Measurements from ENCODE around the gene SPDYE4.

SPDYE4 gene

GRCh38 chr17:8718001-8718563 lies 40.3 kb downstream of the SPDYE4 start:
- TF ChIP-seq CSDC2 (CRISPR knock-in tag; IDR thresholded peaks at IDR 0.05) = no peak
- TF ChIP-seq TSHZ2 (CRISPR knock-in tag; IDR thresholded peaks at IDR 0.05) = no peak
- TF ChIP-seq ZNF70 (CRISPR knock-in tag; IDR thresholded peaks at IDR 0.05) = no peak
- TF ChIP-seq GLIS3 (CRISPR knock-in tag; IDR thresholded peaks at IDR 0.05) = no peak
- TF ChIP-seq BACH2 (CRISPR knock-in tag; IDR thresholded peaks at IDR 0.05; ENCODE audit: borderline replicate concordance) = no peak
- no peak for TF ChIP-seq PATZ1 (CRISPR knock-in tag; IDR thresholded peaks at IDR 0.05; ENCODE audit: borderline replicate concordance)
- no peak for ATAC-seq

- TF ChIP-seq RARB (CRISPR knock-in tag; IDR thresholded peaks at IDR 0.05) = no peak
- no peak for TF ChIP-seq CSRNP3 (CRISPR knock-in tag; IDR thresholded peaks at IDR 0.05)
- TF ChIP-seq ZNF565 (CRISPR knock-in tag; conservative IDR thresholded peaks at IDR 0.05; ENCODE audit: low read depth) = no peak
Measured at GRCh38 chr17:8713878-8714277, 44.5 kb downstream of the SPDYE4 start.

GRCh38 chr17:8713315-8713714 lies 45.0 kb downstream of the SPDYE4 start:
- TF ChIP-seq SNAI2 (CRISPR knock-in tag; IDR thresholded peaks at IDR 0.05) (peak; percentile 75; the same call in 1 of the 2 replicates), CREB5 (CRISPR knock-in tag; IDR thresholded peaks at IDR 0.05; ENCODE audit: low read depth) (no peak), ZFP30 (CRISPR knock-in tag; IDR thresholded peaks at IDR 0.05) (no peak), ZC3H10 (CRISPR knock-in tag; IDR thresholded peaks at IDR 0.05) (peak; percentile 75; the same call in 1 of the 2 replicates), ISL1 (CRISPR knock-in tag; IDR thresholded peaks at IDR 0.05) (peak; percentile 89), POU6F1 (CRISPR knock-in tag; IDR thresholded peaks at IDR 0.05; ENCODE audit: borderline replicate concordance, low read depth) (no peak), TCF4 (CRISPR knock-in tag; IDR thresholded peaks at IDR 0.05; ENCODE audit: borderline replicate concordance) (peak; percentile 34; the same call in 1 of the 2 replicates), PPARA (CRISPR knock-in tag; IDR thresholded peaks at IDR 0.05; ENCODE audit: borderline replicate concordance) (no peak), TOX (CRISPR knock-in tag; IDR thresholded peaks at IDR 0.05; ENCODE audit: borderline replicate concordance) (no peak)
- no peak for ATAC-seq

More at GRCh38 chr17:8713878-8714277, 44.5 kb downstream of the SPDYE4 start:
- ATAC-seq = no peak

GRCh38 chr17:8712698-8713097 lies 45.6 kb downstream of the SPDYE4 start:
- no peak for ATAC-seq
- TF ChIP-seq POU6F1 (CRISPR knock-in tag; IDR thresholded peaks at IDR 0.05; ENCODE audit: borderline replicate concordance, low read depth) = no peak
- no peak for TF ChIP-seq ISL1 (CRISPR knock-in tag; IDR thresholded peaks at IDR 0.05)
- TF ChIP-seq CSRNP3 (CRISPR knock-in tag; IDR thresholded peaks at IDR 0.05) = no peak
- no peak for TF ChIP-seq ZNF70 (CRISPR knock-in tag; IDR thresholded peaks at IDR 0.05)
- TF ChIP-seq TSHZ2 (CRISPR knock-in tag; IDR thresholded peaks at IDR 0.05) = no peak
- TF ChIP-seq ZNF8 (CRISPR knock-in tag; IDR thresholded peaks at IDR 0.05) = no peak
- TF ChIP-seq CSDC2 (CRISPR knock-in tag; IDR thresholded peaks at IDR 0.05) = no peak

Data from SK-N-SH treated with all-trans-retinoic acid at 6 μM for 48 hours (cell line).